K562 (cell line): ENCODE data around the gene CCDC69. TPM values are rescaled to one million over a fixed set of nuclear protein-coding genes. Genes with fewer than 3 reads are reported as not detected.
A peak's percentile ranks its signal among the peaks of the same experiment; 100 is the strongest.

ENCODE experiments used
- BDP1 ChIP-seq: IDR thresholded peaks from 3 replicates; pipeline ENCODE4 v1.6.1; 2011; ENCODE audit not compliant: insufficient read length, insufficient read depth
- CCAR2 ChIP-seq: fragments of 200-400 bp; formaldehyde crosslinking; IDR thresholded peaks from 2 replicates; pipeline ENCODE4 v1.6.1; 2017; ENCODE audit warnings: mild to moderate bottlenecking, low read depth, low read length
- CREB3L1 ChIP-seq: fragments of 450-650 bp; IDR thresholded peaks from 2 replicates; pipeline ENCODE4 v1.6.1; 2014; ENCODE audit warnings: low read depth, mild to moderate bottlenecking, moderate library complexity, borderline replicate concordance
- CXXC5 ChIP-seq: fragments of 250-450 bp; sonication (Bioruptor Pico); IDR thresholded peaks from 2 replicates; pipeline ENCODE4 v1.8.0; 2022; ENCODE audit warnings: inconsistent platforms, mild to moderate bottlenecking, moderate library complexity
- JUNB ChIP-seq: fragments of 450-650 bp; formaldehyde crosslinking; conservative IDR thresholded peaks from 2 replicates; pipeline ENCODE4 v1.4.0; 2020; ENCODE audit warnings: mild to moderate bottlenecking
- MYNN ChIP-seq, 2 experiments: sonication (generic); formaldehyde crosslinking in 1 of 2; IDR thresholded peaks; 2 replicates each; pipeline versions ENCODE4 v1.5.0 to v1.6.1; 2016 to 2020; ENCODE audit warnings: antibody characterized with exemption in 1 of 2, missing genetic modification reagents in 1 of 2
- NFE2 ChIP-seq: IDR thresholded peaks from 2 replicates; pipeline ENCODE4 v1.6.1; 2014; ENCODE audit warnings: antibody characterized with exemption, low read depth
- PREB ChIP-seq: sonication (generic); formaldehyde crosslinking; IDR thresholded peaks from 2 replicates; pipeline ENCODE4 v1.8.1; 2023; ENCODE audit warnings: mild to moderate bottlenecking, missing genetic modification reagents
- RAD51 ChIP-seq: fragments of 450-650 bp; IDR thresholded peaks from 2 replicates; pipeline ENCODE4 v1.7.1; 2016; ENCODE audit warnings: low read depth, mild to moderate bottlenecking, borderline replicate concordance
- SMAD3 ChIP-seq: fragments of 450-650 bp; formaldehyde crosslinking; conservative IDR thresholded peaks from 2 replicates; pipeline ENCODE4 v1.4.0; 2020; ENCODE audit warnings: mild to moderate bottlenecking
- SREBF2 ChIP-seq: sonication (generic); formaldehyde crosslinking; IDR thresholded peaks from 2 replicates; pipeline ENCODE4 v1.4.0; 2020; ENCODE audit warnings: mild to moderate bottlenecking, missing genetic modification reagents
- TEAD1 ChIP-seq, 2 experiments: fragments of 450-650 bp in 1 of 2; sonication (generic) in 1 of 2; formaldehyde crosslinking; IDR thresholded peaks; 2 replicates each; pipeline versions ENCODE4 v1.4.0 to v1.8.0; 2020 to 2022; ENCODE audit warnings: mild to moderate bottlenecking in 2 of 2, missing genetic modification reagents in 1 of 2
- TRIM25 ChIP-seq: fragments of 450-650 bp; IDR thresholded peaks from 2 replicates; pipeline ENCODE4 v1.7.0; 2016; ENCODE audit warnings: borderline replicate concordance
- polyA plus RNA-seq, 8 experiments: library from polyadenylated mRNA; depleted of rRNA in 4 of 8; stranded (reverse) in 5 of 8; unstranded in 3 of 8; fragments of >200 nt; fragmentation: Nextera tagmentation in 2 of 8; fragmentation: Illumina TruSeq in 1 of 8; extraction: Ambion mirVana in 2 of 8; extraction: Trizol in 1 of 8; gene quantifications; 2 replicates each; pipeline versions ENCODE4 v1.2.1 to v1.2.3, GENCODE V29; 2011 to 2014; ENCODE audit warnings: inconsistent platforms in 1 of 8, missing spikeins in 1 of 8
- total RNA-seq, 7 experiments: library from RNA; depleted of rRNA in 6 of 7; stranded (reverse); fragments of >200 nt in 6 of 7; fragmentation: Illumina TruSeq in 2 of 7; extraction: Trizol in 2 of 7; gene quantifications; 2 replicates each; pipeline versions ENCODE4 v1.2.1 to v1.2.3, GENCODE V29; 2011 to 2021; ENCODE audit warnings: low replicate concordance in 1 of 7
- TF ChIP-seq, protein P1 (sequence below): sonication (generic); formaldehyde crosslinking; IDR thresholded peaks from 2 replicates; pipeline ENCODE4 v1.8.0; 2022; ENCODE audit warnings: missing genetic modification reagents, mild to moderate bottlenecking, moderate library complexity, borderline replicate concordance
- TF ChIP-seq, protein P2 (sequence below): fragments of 450-650 bp; formaldehyde crosslinking; IDR thresholded peaks from 2 replicates; pipeline ENCODE4 v1.4.0; 2022; ENCODE audit warnings: mild to moderate bottlenecking, moderate library complexity
- TF ChIP-seq, protein P3 (sequence below): fragments of 450-650 bp; IDR thresholded peaks from 2 replicates; pipeline ENCODE4 v1.6.1; 2018; ENCODE audit not compliant: partially characterized antibody

CCDC69 gene
- total and polyA plus RNA-seq, 9 of the 15 experiments (the other 6 are each of a cell fraction or from before 2014, with no cell fraction given), result 0.65 to 12.2 (median 7.6) TPM

GRCh38 chr5:151213803-151214613, 9.9 kb downstream of the CCDC69 start (continued):
- TF ChIP-seq TRIM25 (no peak), PREB (CRISPR knock-in tag) (no peak), NFE2 (no peak), TEAD1 (CRISPR knock-in tag; IDR thresholded peaks at IDR 0.05) (0 out of 4 replicates have a peak, but pooled peaks of 1 of the 2 experiments have one; percentile 19), MYNN (IDR thresholded peaks at IDR 0.05) (0 out of 2 replicates have a peak, but pooled peaks have one; percentile 57), MYNN (CRISPR knock-in tag; IDR thresholded peaks at IDR 0.05) (no peak), RAD51 (no peak), CCAR2 (no peak), SREBF2 (no peak), BDP1 (no peak), CREB3L1 (peak; percentile 89; the same call in 1 of the 2 replicates), CXXC5 (CRISPR knock-in tag) (no peak), SMAD3 (CRISPR knock-in tag) (0 out of 2 replicates have a peak, but pooled peaks have one; percentile 45), JUNB (CRISPR knock-in tag) (no peak)
- TF ChIP-seq, protein P1, sequence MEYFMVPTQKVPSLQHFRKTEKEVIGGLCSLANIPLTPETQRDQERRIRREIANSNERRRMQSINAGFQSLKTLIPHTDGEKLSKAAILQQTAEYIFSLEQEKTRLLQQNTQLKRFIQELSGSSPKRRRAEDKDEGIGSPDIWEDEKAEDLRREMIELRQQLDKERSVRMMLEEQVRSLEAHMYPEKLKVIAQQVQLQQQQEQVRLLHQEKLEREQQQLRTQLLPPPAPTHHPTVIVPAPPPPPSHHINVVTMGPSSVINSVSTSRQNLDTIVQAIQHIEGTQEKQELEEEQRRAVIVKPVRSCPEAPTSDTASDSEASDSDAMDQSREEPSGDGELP (CRISPR knock-in tag), result peak; percentile 74
- TF ChIP-seq, protein P2, sequence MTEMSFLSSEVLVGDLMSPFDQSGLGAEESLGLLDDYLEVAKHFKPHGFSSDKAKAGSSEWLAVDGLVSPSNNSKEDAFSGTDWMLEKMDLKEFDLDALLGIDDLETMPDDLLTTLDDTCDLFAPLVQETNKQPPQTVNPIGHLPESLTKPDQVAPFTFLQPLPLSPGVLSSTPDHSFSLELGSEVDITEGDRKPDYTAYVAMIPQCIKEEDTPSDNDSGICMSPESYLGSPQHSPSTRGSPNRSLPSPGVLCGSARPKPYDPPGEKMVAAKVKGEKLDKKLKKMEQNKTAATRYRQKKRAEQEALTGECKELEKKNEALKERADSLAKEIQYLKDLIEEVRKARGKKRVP (CRISPR knock-in tag), result no peak
- TF ChIP-seq, protein P3, sequence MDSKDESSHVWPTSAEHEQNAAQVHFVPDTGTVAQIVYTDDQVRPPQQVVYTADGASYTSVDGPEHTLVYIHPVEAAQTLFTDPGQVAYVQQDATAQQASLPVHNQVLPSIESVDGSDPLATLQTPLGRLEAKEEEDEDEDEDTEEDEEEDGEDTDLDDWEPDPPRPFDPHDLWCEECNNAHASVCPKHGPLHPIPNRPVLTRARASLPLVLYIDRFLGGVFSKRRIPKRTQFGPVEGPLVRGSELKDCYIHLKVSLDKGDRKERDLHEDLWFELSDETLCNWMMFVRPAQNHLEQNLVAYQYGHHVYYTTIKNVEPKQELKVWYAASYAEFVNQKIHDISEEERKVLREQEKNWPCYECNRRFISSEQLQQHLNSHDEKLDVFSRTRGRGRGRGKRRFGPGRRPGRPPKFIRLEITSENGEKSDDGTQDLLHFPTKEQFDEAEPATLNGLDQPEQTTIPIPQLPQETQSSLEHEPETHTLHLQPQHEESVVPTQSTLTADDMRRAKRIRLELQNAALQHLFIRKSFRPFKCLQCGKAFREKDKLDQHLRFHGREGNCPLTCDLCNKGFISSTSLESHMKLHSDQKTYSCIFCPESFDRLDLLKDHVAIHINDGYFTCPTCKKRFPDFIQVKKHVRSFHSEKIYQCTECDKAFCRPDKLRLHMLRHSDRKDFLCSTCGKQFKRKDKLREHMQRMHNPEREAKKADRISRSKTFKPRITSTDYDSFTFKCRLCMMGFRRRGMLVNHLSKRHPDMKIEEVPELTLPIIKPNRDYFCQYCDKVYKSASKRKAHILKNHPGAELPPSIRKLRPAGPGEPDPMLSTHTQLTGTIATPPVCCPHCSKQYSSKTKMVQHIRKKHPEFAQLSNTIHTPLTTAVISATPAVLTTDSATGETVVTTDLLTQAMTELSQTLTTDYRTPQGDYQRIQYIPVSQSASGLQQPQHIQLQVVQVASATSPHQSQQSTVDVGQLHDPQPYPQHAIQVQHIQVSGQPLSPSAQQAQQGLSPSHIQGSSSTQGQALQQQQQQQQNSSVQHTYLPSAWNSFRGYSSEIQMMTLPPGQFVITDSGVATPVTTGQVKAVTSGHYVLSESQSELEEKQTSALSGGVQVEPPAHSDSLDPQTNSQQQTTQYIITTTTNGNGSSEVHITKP, result peak; percentile 62
